Dendritic cell treated with granulocyte-macrophage colony-stimulating factor and Interleukin-4, amounts not matched to agents 40 ng/mL and 50 ng/mL, for 4 days (primary cell): Measurements from ENCODE around the gene GJB4.

Experiments
- H3K27ac Mint-ChIP-seq: one replicate; pipeline ENCODE4 v1.8.0; 2022; ENCODE audit warnings: mild to moderate bottlenecking, mixed read lengths
- H3K27me3 Mint-ChIP-seq: one replicate; pipeline ENCODE4 v1.8.0; 2022; ENCODE audit warnings: mild to moderate bottlenecking, mixed read lengths
- H3K36me3 Mint-ChIP-seq: one replicate; pipeline ENCODE4 v1.8.0; 2022; ENCODE audit warnings: low read depth, mixed read lengths
- H3K4me1 Mint-ChIP-seq: one replicate; pipeline ENCODE4 v1.8.0; 2022; ENCODE audit warnings: low read depth, mixed read lengths
- H3K4me3 Mint-ChIP-seq: one replicate; pipeline ENCODE4 v1.8.0; 2022; ENCODE audit warnings: mild to moderate bottlenecking, moderate library complexity, mixed read lengths
- H3K9me3 Mint-ChIP-seq: one replicate; pipeline ENCODE4 v1.8.0; 2022; ENCODE audit warnings: mixed read lengths
- intact Hi-C: fragments of 100-400 bp; cut with micrococcal nuclease; formaldehyde crosslinking; loops from one replicate; pipeline ENCODE4 v1.15.0; 2022

Gene GJB4

DNA sequence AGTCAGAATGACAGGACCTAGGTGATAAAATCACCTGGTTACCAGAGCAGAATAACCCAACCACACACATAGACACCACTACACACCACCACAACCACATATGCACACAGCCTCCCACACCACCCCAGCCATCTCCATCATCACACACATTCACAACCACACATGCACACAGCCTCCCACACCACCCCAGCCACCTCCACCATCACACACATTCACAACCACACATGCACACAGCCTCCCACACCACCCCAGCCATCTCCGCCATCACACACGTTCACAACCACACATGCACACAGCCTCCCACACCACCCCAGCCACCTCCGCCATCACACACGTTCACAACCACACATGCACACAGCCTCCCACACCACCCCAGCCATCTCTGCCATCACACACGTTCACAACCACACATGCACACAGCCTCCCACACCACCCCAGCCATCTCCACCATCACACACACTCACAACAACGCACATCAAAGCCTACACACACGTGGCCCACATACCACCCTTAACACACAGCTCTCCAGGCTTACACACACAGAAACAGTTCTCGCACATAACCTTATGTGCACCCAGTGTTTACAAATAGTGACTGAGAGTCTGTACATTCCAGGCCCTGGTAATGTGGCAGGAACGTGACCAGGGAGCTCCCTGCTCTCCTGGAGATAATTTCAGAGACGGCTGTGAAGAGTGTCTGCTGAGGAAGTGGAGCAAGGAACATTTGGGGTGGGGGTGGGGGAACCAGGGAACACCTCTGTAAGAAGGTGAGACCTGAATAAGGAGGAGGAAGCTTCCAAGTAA lies 18.2 kb downstream of the GJB4 start:
- no peaks in the 10 kb centered on the region for H3K36me3 Mint-ChIP-seq
- intact Hi-C loops: no loop called here
- H3K27me3 Mint-ChIP-seq: peaks cover 41% of the 10 kb centered on the region
- H3K4me1 Mint-ChIP-seq: no peaks in the 10 kb centered on the region
- no peaks in the 10 kb centered on the region for H3K9me3 Mint-ChIP-seq
- H3K27ac Mint-ChIP-seq: no peak overlapping the region
- H3K4me3 Mint-ChIP-seq: no peak overlapping the region

DNA sequence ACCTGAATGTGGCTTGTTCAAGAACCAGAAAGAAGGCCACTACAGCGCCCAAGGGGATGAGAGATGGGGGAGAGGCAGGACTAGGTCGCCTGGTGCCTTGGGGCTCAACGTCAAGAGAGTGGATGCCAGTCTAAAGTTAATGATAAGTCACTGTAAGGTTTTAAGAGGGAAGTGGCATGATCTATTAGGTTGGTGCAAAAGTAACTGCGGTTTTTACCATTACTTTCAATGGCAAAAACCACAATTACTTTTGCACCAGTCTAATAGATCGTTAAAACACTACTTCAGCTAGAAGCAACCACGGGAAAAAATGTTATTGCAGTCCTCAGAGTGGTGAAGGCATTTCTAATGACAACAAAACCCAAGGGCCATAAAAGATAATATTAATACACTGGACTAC lies 18.8 kb downstream of the GJB4 start:
- H3K27ac Mint-ChIP-seq: no peak overlapping the region
- no peaks in the 10 kb centered on the region for H3K9me3 Mint-ChIP-seq
- no peak overlapping the region for H3K4me3 Mint-ChIP-seq
- intact Hi-C loops: no loop called here
- H3K4me1 Mint-ChIP-seq: no peaks in the 10 kb centered on the region
- H3K27me3 Mint-ChIP-seq: peaks cover 48% of the 10 kb centered on the region
- no peaks in the 10 kb centered on the region for H3K36me3 Mint-ChIP-seq

GRCh38 chr1:34779005-34779404 lies 19.5 kb downstream of the GJB4 start:
- intact Hi-C loops: no loop called here
- Mint-ChIP-seq H3K4me3 (no peak overlapping the region), H3K27ac (no peak overlapping the region), H3K27me3 (peaks cover 53% of the 10 kb centered on the region), H3K4me1 (no peaks in the 10 kb centered on the region), H3K36me3 (no peaks in the 10 kb centered on the region), H3K9me3 (no peaks in the 10 kb centered on the region)

- Mint-ChIP-seq H3K4me1 (no peaks in the 10 kb centered on the region), H3K4me3 (no peak overlapping the region), H3K27ac (no peak overlapping the region), H3K9me3 (no peaks in the 10 kb centered on the region), H3K27me3 (peaks cover 53% of the 10 kb centered on the region), H3K36me3 (no peaks in the 10 kb centered on the region)
- intact Hi-C loops: no loop called here
Measured at GRCh38 chr1:34779526-34779925, 20.0 kb downstream of the GJB4 start.

- Mint-ChIP-seq H3K9me3 (no peaks in the 10 kb centered on the region), H3K27ac (no peak overlapping the region), H3K4me3 (no peak overlapping the region), H3K36me3 (no peaks in the 10 kb centered on the region), H3K4me1 (no peaks in the 10 kb centered on the region), H3K27me3 (peaks cover 55% of the 10 kb centered on the region)
- intact Hi-C loops: no loop called here
Measured at GRCh38 chr1:34779962-34780361, 20.4 kb downstream of the GJB4 start.

DNA sequence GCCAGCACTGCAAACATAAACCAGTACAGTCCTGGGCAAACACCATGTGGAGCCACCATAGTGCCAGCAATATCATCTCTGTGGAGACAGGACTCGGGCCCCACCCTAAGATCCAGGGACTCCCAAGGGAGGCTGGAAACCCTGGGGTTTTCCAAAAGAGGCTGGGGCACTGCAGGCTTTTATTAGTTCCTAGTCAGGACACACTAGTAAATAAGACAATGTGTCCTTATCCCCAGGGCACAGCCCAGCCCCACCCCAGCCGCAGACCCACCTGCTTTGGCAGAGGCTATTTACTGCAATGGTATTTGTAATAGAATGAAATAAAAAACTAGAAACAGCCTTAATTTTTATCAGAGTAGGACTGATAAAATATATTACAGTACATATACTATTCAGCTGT lies 21.0 kb downstream of the GJB4 start:
- H3K36me3 Mint-ChIP-seq: no peaks in the 10 kb centered on the region
- H3K4me3 Mint-ChIP-seq: no peak overlapping the region
- H3K27ac Mint-ChIP-seq: no peak overlapping the region
- intact Hi-C loops: no loop called here
- no peaks in the 10 kb centered on the region for H3K4me1 Mint-ChIP-seq
- H3K27me3 Mint-ChIP-seq: peaks cover 60% of the 10 kb centered on the region
- no peaks in the 10 kb centered on the region for H3K9me3 Mint-ChIP-seq

- Mint-ChIP-seq H3K27ac (no peak within 1 kb of the TSS), H3K4me3 (no peak within 1 kb of the TSS), H3K36me3 (no peaks in the 10 kb centered on the region), H3K4me1 (no peaks in the 10 kb centered on the region), H3K9me3 (no peaks in the 10 kb centered on the region), H3K27me3 (peaks cover 60% of the 10 kb centered on the region)
- intact Hi-C loops: no loop called here
Measured at GRCh38 chr1:34781071-34781843, 21.7 kb downstream of the GJB4 start, which contains the start of gene GJB3. Gene GJB3, plus strand, starts transcription at chr1:34781214. Its CDS starts 3,549 bp downstream, at chr1:34784763.

DNA sequence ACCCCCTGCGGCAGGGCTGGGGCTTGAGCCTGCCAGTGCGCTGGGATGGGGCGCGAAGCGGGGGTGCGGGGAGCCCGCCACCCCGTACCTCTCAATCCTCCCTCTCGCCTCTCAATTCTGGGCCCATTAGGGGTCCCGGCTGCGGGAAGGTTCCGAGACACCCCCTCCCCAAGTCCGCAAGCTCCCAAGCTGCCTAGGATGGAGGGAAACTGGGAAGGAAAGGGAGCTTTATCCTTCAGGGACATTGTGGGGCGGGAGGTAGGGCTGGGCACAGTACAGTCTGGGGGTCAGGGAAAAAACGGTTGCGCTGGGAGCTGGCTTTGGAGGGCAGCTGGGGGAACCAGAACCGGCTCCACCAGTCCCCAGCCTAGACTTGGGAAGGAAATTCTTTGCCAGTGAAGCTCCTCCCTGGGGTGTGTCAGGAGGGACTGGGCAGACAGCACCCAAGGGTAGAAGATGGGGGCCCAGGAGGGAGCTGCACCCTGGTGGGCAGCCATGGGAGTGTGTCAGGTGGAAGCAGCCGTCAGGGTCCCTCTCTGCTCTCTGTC lies 22.4 kb downstream of the GJB4 start:
- Mint-ChIP-seq H3K9me3 (no peaks in the 10 kb centered on the region), H3K4me1 (peaks cover 5% of the 10 kb centered on the region), H3K4me3 (no peak overlapping the region), H3K36me3 (no peaks in the 10 kb centered on the region), H3K27me3 (peaks cover 64% of the 10 kb centered on the region), H3K27ac (no peak overlapping the region)
- intact Hi-C loops: no loop called here

GRCh38 chr1:34784751-34785221 lies 25.2 kb downstream of the GJB4 start:
- Mint-ChIP-seq H3K9me3 (no peaks in the 10 kb centered on the region), H3K4me3 (no peak overlapping the region), H3K36me3 (no peaks in the 10 kb centered on the region), H3K27me3 (peaks cover 54% of the 10 kb centered on the region), H3K4me1 (peaks cover 5% of the 10 kb centered on the region), H3K27ac (no peak overlapping the region)
- intact Hi-C loops: loop anchor here (5.0 kb wide), 2 partner anchors 68 to 513 kb away; no protein-coding TSS in a partner anchor

GRCh38 chr1:34785231-34785874 lies 25.8 kb downstream of the GJB4 start:
- no peaks in the 10 kb centered on the region for H3K9me3 Mint-ChIP-seq
- intact Hi-C loops: loop anchor here (5.0 kb wide), 2 partner anchors 67 to 512 kb away; no protein-coding TSS in a partner anchor
- H3K27ac Mint-ChIP-seq: no peak overlapping the region
- peaks cover 5% of the 10 kb centered on the region for H3K4me1 Mint-ChIP-seq
- peaks cover 48% of the 10 kb centered on the region for H3K27me3 Mint-ChIP-seq
- H3K4me3 Mint-ChIP-seq: no peak overlapping the region
- no peaks in the 10 kb centered on the region for H3K36me3 Mint-ChIP-seq

GRCh38 chr1:34785875-34786470 lies 26.4 kb downstream of the GJB4 start:
- intact Hi-C loops: loop anchor here (5.0 kb wide), 2 partner anchors 66 to 511 kb away; no protein-coding TSS in a partner anchor
- Mint-ChIP-seq H3K27me3 (peaks cover 47% of the 10 kb centered on the region), H3K9me3 (no peaks in the 10 kb centered on the region), H3K27ac (no peak overlapping the region), H3K4me3 (no peak overlapping the region), H3K36me3 (no peaks in the 10 kb centered on the region), H3K4me1 (peaks cover 5% of the 10 kb centered on the region)

DNA sequence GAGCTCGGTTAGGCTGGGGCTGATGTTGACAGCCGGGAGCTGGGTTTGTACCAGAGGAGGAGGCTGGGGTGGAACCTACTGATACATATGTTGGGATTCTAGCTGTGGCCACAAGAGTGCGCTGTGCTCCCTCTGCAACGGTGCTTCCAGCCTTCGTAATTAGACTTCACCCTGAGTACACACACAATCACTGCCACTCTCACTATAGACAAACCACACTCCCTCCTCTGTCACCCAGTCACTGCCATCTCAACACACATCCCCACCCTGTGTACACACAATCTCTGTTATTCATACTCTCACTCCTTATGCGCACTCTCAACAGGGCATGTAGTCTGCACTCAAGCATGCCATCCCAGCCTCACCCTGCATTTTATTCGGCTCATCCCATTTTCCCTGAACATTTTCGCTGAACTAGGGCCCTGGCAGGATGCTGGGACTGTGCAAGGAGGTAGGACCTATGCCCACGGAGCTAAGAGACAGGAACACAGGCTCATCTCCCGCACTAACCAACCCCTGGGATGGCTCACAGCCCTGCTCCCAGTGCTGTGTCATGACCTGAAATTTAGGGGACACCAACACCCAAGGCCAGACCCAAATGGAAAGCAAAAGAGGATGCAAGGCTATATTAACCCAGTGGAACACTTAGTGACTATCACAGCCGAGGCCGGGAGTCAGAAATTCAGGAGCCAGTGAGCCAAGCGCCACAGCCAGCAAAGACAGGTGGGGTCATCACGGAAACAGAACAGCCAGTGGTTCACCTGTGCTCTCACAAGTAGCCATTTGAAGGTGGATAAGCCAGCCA lies 27.2 kb downstream of the GJB4 start:
- H3K4me1 Mint-ChIP-seq: peaks cover 5% of the 10 kb centered on the region

More for the DNA sequence above, 27.2 kb downstream of the GJB4 start:
- no peak overlapping the region for H3K27ac Mint-ChIP-seq
- no peaks in the 10 kb centered on the region for H3K9me3 Mint-ChIP-seq
- peaks cover 46% of the 10 kb centered on the region for H3K27me3 Mint-ChIP-seq
- H3K4me3 Mint-ChIP-seq: no peak overlapping the region
- H3K36me3 Mint-ChIP-seq: no peaks in the 10 kb centered on the region
- intact Hi-C loops: loop anchor here (5.0 kb wide), 2 partner anchors 66 to 511 kb away; no protein-coding TSS in a partner anchor
